Activated naive CD8-positive, alpha-beta T cell treated with anti-CD3 and anti-CD28 coated beads for 36 hours (primary cell): ENCODE data around the gene NPB. TPM values are rescaled to one million over a fixed set of nuclear protein-coding genes. Genes with fewer than 3 reads are reported as not detected.

Source experiments
- DNase-seq: peaks from one replicate; pipeline ENCODE4 v3.0.0; 2021
- H3K27ac Mint-ChIP-seq: one replicate; pipeline ENCODE4 v1.8.0; 2022; ENCODE audit warnings: mild to moderate bottlenecking, moderate library complexity, mixed read lengths
- H3K27me3 Mint-ChIP-seq: one replicate; pipeline ENCODE4 v1.8.0; 2022; ENCODE audit warnings: mild to moderate bottlenecking, mixed read lengths
- H3K36me3 Mint-ChIP-seq: one replicate; pipeline ENCODE4 v1.8.0; 2021; ENCODE audit warnings: mild to moderate bottlenecking, mixed read lengths
- H3K4me1 Mint-ChIP-seq: one replicate; pipeline ENCODE4 v1.8.0; 2021; ENCODE audit warnings: mixed read lengths
- H3K4me3 Mint-ChIP-seq: one replicate; pipeline ENCODE4 v1.8.0; 2022; ENCODE audit warnings: mild to moderate bottlenecking, moderate library complexity, mixed read lengths
- H3K9me3 Mint-ChIP-seq: one replicate; pipeline ENCODE4 v1.8.0; 2022; ENCODE audit warnings: mixed read lengths
- total RNA-seq, 2 experiments: library from RNA; stranded (reverse); gene quantifications; one replicate each; pipeline ENCODE4 v1.2.3, GENCODE V29; 2021

The NPB gene
- total RNA-seq, 2 experiments from 2014 or later: 0.47 TPM; not detected in 1

DNA sequence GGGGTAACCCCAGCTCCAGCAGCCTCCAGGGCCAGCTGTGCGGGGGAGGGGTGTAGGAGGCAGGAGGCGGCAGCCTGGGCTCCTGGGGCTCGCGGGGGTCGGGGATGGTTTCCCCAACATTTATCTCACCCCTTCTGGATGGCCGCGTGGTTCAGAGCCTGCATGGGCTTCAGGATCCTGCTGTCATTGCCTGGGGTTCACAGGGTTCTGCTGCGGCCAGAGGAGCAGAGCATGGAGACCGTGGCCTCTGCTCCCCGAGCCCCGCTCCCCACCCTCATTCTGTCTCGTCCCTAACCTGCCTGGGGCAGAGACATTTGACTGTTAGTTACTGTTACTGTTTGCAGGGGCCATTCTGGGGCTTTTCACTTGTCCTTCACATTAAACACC lies 40.1 kb downstream of the NPB start:
- no peak overlapping the region for H3K4me3 Mint-ChIP-seq
- no peaks in the 10 kb centered on the region for H3K36me3 Mint-ChIP-seq
- DNase-seq: no peak
- H3K27me3 Mint-ChIP-seq: peaks cover 23% of the 10 kb centered on the region
- H3K9me3 Mint-ChIP-seq: no peaks in the 10 kb centered on the region
- H3K4me1 Mint-ChIP-seq: peaks cover 4% of the 10 kb centered on the region
- H3K27ac Mint-ChIP-seq: no peak overlapping the region

DNA sequence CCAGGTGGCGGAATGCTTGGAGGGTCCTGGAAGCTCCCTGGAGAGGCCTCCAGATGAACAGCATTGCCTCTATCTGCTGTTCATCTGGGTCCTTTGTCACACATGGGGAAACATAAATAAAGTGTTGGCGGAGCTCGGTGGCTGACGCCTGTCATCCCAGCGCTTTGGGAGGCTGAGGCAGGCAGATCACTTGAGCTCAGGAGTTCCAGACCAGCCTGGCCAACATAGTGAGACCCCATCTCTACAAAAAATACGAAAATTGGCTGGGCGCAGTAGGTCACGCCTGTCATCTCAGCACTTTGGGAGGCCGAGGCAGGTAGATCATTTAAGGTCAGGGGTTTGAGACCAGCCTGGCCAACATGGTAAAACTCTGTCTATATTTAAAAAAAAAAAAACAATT lies 42.8 kb downstream of the NPB start:
- no peaks in the 10 kb centered on the region for H3K4me1 Mint-ChIP-seq
- peaks cover 23% of the 10 kb centered on the region for H3K27me3 Mint-ChIP-seq
- H3K9me3 Mint-ChIP-seq: no peaks in the 10 kb centered on the region
- no peak overlapping the region for H3K4me3 Mint-ChIP-seq
- no peak for DNase-seq
- H3K36me3 Mint-ChIP-seq: no peaks in the 10 kb centered on the region
- H3K27ac Mint-ChIP-seq: no peak overlapping the region

DNA sequence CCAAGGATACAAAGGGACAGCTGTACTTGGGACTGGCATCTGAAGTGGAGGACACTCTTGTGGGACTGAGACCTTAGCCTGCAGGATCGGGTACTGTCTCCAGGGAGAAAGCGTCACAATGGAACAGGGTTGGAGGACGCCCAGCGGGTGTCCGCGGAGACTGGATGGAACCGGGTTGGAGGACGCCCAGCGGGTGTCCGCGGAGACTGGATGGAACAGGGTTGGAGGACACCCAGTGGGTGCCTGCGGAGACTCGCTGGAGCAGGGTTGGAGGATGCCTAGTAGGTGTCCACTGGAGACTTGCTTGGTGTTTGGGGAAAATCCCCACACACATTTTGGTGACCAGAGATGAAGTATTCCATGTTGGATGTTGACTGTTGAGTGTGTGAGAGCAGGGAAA lies 45.2 kb downstream of the NPB start, which contains the start of gene MYADML2:
MYADML2 (minus strand) TSS at position 45 of the 400 bp plus-strand sequence. CDS start 5,492 bp downstream, outside the sequence.
- Mint-ChIP-seq H3K4me3 (no peak within 1 kb of the TSS), H3K27ac (no peak within 1 kb of the TSS), H3K27me3 (peaks cover 16% of the 10 kb centered on the region), H3K4me1 (peaks cover 2% of the 10 kb centered on the region), H3K36me3 (no peaks in the 10 kb centered on the region), H3K9me3 (no peaks in the 10 kb centered on the region)
- no peak for DNase-seq

DNA sequence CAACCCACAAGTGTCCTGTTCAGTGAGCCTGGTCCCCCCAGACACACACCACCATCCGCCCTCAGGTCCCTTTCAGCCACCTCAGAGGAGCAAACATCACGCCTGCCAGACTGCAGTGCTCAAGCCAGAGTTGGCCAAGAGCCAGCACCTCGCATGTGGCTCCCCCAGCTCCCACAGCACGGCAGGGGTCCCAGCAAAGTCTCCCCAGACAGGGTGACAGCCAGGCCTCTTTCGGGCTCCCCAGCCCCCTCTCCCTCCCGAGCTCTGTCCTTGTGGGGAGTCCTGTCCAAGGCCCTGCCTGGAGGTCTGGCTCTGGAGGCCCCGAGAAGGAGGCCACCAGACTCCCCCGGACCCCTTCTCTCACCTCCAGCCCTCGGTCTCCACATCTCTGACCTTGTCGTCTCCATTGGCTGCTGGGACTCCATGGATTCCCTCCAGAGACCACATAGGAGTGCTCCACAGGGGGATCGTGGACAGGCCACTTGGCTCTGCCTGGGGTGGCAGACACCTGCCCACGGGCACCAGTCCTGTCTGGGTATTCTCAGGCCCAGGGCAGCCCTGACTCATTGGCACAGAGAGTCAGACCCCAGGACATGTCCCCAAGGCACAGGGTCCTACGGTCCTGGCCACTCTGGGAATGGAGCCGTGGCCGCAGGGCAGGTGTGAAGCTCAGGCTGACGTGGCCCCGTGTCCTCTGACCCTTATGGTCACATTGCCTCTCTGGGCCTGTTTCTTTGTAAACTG lies 46.8 kb downstream of the NPB start:
- Mint-ChIP-seq H3K4me3 (no peak overlapping the region), H3K4me1 (peaks cover 2% of the 10 kb centered on the region), H3K27ac (no peak overlapping the region), H3K27me3 (peaks cover 5% of the 10 kb centered on the region), H3K36me3 (no peaks in the 10 kb centered on the region), H3K9me3 (no peaks in the 10 kb centered on the region)
- DNase-seq: no peak

DNA sequence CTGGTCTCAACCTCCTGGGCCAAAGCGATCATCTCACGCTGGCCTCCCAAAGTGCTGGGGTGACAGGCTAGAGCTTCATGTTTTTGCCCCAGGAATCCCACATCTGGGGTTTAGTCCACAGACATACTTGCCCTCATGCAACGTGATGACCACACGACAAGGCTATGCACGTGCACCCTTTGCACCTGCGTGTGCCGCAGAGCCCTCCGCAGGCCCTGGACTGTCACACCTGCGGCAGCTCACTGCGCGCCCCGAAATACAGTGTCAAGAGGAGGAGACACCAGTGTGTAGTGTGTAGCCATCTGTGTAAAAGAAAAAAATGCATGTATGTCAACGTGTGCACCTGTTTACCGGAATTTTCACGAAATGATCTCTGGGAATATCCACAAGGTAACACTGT lies 48.5 kb downstream of the NPB start:
- Mint-ChIP-seq H3K4me1 (peaks cover 2% of the 10 kb centered on the region), H3K36me3 (no peaks in the 10 kb centered on the region), H3K27me3 (no peaks in the 10 kb centered on the region), H3K9me3 (no peaks in the 10 kb centered on the region), H3K27ac (no peak overlapping the region), H3K4me3 (no peak overlapping the region)
- DNase-seq: no peak

DNA sequence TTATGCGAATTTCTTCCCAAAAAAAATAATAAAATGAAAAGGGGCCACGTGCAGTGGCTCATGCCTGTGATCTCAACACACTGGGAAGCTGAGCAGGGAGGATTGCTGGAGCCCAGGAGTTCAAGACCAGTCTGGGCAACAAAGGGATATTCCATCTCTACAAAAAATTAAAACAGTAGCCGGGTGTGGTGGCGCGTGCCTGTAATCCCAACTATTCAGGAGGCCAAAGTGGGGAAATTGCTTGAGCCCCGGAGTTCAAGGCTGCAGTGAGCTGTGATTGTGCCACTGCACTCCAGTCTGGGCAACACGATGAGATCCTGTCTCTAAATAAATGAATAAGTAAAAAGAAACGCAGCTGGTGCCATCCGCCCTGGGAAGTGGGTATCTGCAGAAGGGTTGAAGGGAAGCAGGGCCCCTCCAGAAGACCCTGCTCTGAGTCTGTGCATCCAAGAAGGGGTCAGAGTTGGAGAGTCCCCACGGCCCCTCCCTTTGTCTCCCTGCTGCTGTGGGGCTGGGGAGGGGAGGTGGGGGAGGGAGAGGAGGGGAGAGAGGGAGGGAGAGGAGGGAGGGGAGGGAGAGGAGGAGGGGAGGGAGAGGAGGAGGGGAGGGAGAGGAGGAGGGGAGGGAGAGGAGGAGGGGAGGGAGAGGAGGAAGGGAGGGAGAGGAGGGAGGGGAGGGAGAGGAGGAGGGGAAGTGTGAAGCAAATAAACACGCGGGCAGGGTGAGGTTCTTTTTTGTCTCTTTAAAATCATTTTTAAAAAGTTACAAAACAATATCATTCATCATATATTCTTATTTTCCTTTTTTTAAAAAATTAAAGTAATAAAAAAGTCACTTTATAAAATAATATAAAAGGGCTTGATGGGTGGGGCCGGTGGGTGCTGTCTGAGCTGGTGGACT lies 50.0 kb downstream of the NPB start:
- Mint-ChIP-seq H3K9me3 (no peaks in the 10 kb centered on the region), H3K27me3 (no peaks in the 10 kb centered on the region), H3K36me3 (no peaks in the 10 kb centered on the region), H3K4me1 (peaks cover 2% of the 10 kb centered on the region), H3K27ac (no peak overlapping the region), H3K4me3 (no peak overlapping the region)
- DNase-seq: no peak

Other genes with a start within 250 kb of the NPB start
- 1 to 10 TPM; 8.6 to 9.1 TPM for gene PDE6G, start 245.7 kb upstream of the NPB start, total RNA-seq
- gene OXLD1, start 235.6 kb upstream of the NPB start, total RNA-seq: 10 to 100 TPM; 53.0 to 56.1 TPM
- 10 to 100 TPM; 54.8 to 63.3 TPM for gene CCDC137, start 235.5 kb upstream of the NPB start, total RNA-seq
- gene ARL16, start 218.4 kb upstream of the NPB start, total RNA-seq: 10 to 100 TPM; 17.9 to 19.2 TPM
- 100 to 1,000 TPM in 1 of 2 experiments, 10 to 100 TPM in 1; 99.3 to 107 TPM for gene HGS, start 218.2 kb upstream of the NPB start, total RNA-seq
- gene MRPL12, start 198.9 kb upstream of the NPB start, total RNA-seq: 100 to 1,000 TPM; 211 to 227 TPM
- 10 to 100 TPM; 41.0 to 43.4 TPM for gene SLC25A10, start 190.0 kb upstream of the NPB start, total RNA-seq
- not detected for gene GCGR, start 98.1 kb upstream of the NPB start, total RNA-seq
- gene MCRIP1, start 68.9 kb upstream of the NPB start, total RNA-seq: 10 to 100 TPM; 45.4 to 48.4 TPM
- gene PPP1R27, start 67.2 kb upstream of the NPB start, total RNA-seq: not detected
- 100 to 1,000 TPM; 395 to 405 TPM for gene P4HB, start 41.7 kb upstream of the NPB start, total RNA-seq
- gene ARHGDIA, start 30.9 kb upstream of the NPB start, total RNA-seq: 100 to 1,000 TPM; 556 to 594 TPM
- gene ALYREF, start 10.7 kb upstream of the NPB start, total RNA-seq: 100 to 1,000 TPM; 306 to 311 TPM
- 100 to 1,000 TPM; 119 to 126 TPM for gene ANAPC11, start 10.5 kb upstream of the NPB start, total RNA-seq
- gene PCYT2, start 9.2 kb downstream of the NPB start, total RNA-seq: 10 to 100 TPM; 20.8 to 21.4 TPM
- gene SIRT7, start 15.9 kb downstream of the NPB start, total RNA-seq: 10 to 100 TPM; 27.3 to 30.1 TPM
- 10 to 100 TPM; 18.4 to 19.2 TPM for gene MAFG, start 25.5 kb downstream of the NPB start, total RNA-seq
- gene PYCR1, start 35.1 kb downstream of the NPB start, total RNA-seq: 100 to 1,000 TPM; 158 to 169 TPM
- not detected for gene MYADML2, start 45.0 kb downstream of the NPB start, total RNA-seq
- gene NOTUM, start 58.9 kb downstream of the NPB start, total RNA-seq: under 1 TPM; 0.19 to 0.36 TPM
- gene ASPSCR1, start 75.4 kb downstream of the NPB start, total RNA-seq: 10 to 100 TPM; 21.7 to 22.5 TPM
- gene CENPX, start 120.6 kb downstream of the NPB start, total RNA-seq: 100 to 1,000 TPM; 119 to 131 TPM
- 10 to 100 TPM; 16.5 to 17.3 TPM for gene LRRC45, start 121.1 kb downstream of the NPB start, total RNA-seq
- 1 to 10 TPM; 4.7 to 5.1 TPM for gene RAC3, start 129.4 kb downstream of the NPB start, total RNA-seq
- 100 to 1,000 TPM in 1 of 2 experiments, 10 to 100 TPM in 1; 93.3 to 104 TPM for gene DCXR, start 135.5 kb downstream of the NPB start, total RNA-seq
- gene RFNG, start 149.6 kb downstream of the NPB start, total RNA-seq: 10 to 100 TPM; 13.9 to 14.5 TPM
- 100 to 1,000 TPM in 1 of 2 experiments, 10 to 100 TPM in 1; 94.2 to 103 TPM for gene GPS1, start 149.7 kb downstream of the NPB start, total RNA-seq
- gene DUS1L, start 163.6 kb downstream of the NPB start, total RNA-seq: 100 to 1,000 TPM; 175 to 190 TPM
- 100 to 1,000 TPM; 282 to 287 TPM for gene FASN, start 196.0 kb downstream of the NPB start, total RNA-seq